Progenitor cell of endocrine pancreas (in vitro differentiated cells): ENCODE results near the gene DSCAML1. TPM values are rescaled to one million over a fixed set of nuclear protein-coding genes. Genes with fewer than 3 reads are reported as not detected.

ENCODE experiments used
- DNase-seq: peaks from one replicate; pipeline ENCODE4 v3.0.0; 2021; ENCODE audit warnings: low spot score; ENCODE audit not compliant: unreplicated experiment
- H3K27ac Mint-ChIP-seq: 2 replicates; pipeline ENCODE4 v1.8.0; 2021; ENCODE audit warnings: mild to moderate bottlenecking, moderate library complexity, mixed read lengths
- H3K27me3 Mint-ChIP-seq: 2 replicates; pipeline ENCODE4 v1.8.0; 2021; ENCODE audit warnings: mixed read lengths
- H3K36me3 Mint-ChIP-seq: 2 replicates; pipeline ENCODE4 v1.8.0; 2022; ENCODE audit warnings: mixed read lengths; ENCODE audit not compliant: insufficient read depth
- H3K4me1 Mint-ChIP-seq: 2 replicates; pipeline ENCODE4 v1.8.0; 2021; ENCODE audit warnings: low read depth, mixed read lengths
- H3K4me3 Mint-ChIP-seq: 2 replicates; pipeline ENCODE4 v1.8.0; 2021; ENCODE audit warnings: low read depth, mild to moderate bottlenecking, moderate library complexity, mixed read lengths
- H3K9me3 Mint-ChIP-seq: 2 replicates; pipeline ENCODE4 v1.8.0; 2021; ENCODE audit warnings: low read depth, mixed read lengths
- CTCF ChIP-seq: fragments of 200-600 bp; sonication (generic); IDR thresholded peaks from one replicate; pipeline ENCODE4 v1.5.0; 2021; ENCODE audit warnings: antibody characterized with exemption, mild to moderate bottlenecking; ENCODE audit not compliant: unreplicated experiment
- total RNA-seq: library from RNA; stranded (reverse); gene quantifications from 2 replicates; pipeline ENCODE4 v1.2.1, GENCODE V29; 2021

Gene DSCAML1
- total RNA-seq, 1 donor from 2014 or later, result 2.7 TPM

- Mint-ChIP-seq H3K9me3 (no peaks in the 10 kb centered on the region), H3K27ac (no peak overlapping the region), H3K36me3 (no peaks in the 10 kb centered on the region), H3K27me3 (peaks cover 26% of the 10 kb centered on the region), H3K4me3 (no peak overlapping the region), H3K4me1 (peaks cover 11% of the 10 kb centered on the region)
- DNase-seq, result no peak
- no peak for TF ChIP-seq CTCF
These were observed 35.0 kb downstream of the DSCAML1 start for GRCh38 chr11:117761993-117762392.

DNA sequence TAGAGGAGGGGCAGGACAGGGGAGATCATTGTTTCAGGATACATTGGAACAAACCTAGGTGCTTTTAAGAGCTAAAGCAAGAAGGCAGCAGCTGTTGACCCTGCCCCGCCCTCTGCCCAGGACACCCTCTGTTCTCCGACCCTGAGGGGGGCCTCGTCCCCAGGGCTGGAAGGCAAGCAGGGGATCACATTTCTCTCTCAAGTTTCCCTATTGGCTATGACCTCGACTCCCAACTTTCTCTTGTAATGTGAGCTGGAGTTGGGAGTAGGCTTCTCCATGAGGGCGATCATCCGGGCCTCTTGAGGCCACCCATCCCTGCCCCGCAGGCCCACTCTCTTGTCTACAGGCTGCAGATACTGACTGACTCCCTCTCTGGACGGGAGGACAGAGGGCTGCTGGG, 37.7 kb downstream of the DSCAML1 start:
- H3K27ac Mint-ChIP-seq, result no peak overlapping the region
- H3K36me3 Mint-ChIP-seq, result no peaks in the 10 kb centered on the region
- no peak overlapping the region for H3K4me3 Mint-ChIP-seq
- DNase-seq, result no peak
- peaks cover 8% of the 10 kb centered on the region for H3K4me1 Mint-ChIP-seq
- no peaks in the 10 kb centered on the region for H3K9me3 Mint-ChIP-seq
- TF ChIP-seq CTCF, result no peak
- H3K27me3 Mint-ChIP-seq, result peaks cover 40% of the 10 kb centered on the region

DNA sequence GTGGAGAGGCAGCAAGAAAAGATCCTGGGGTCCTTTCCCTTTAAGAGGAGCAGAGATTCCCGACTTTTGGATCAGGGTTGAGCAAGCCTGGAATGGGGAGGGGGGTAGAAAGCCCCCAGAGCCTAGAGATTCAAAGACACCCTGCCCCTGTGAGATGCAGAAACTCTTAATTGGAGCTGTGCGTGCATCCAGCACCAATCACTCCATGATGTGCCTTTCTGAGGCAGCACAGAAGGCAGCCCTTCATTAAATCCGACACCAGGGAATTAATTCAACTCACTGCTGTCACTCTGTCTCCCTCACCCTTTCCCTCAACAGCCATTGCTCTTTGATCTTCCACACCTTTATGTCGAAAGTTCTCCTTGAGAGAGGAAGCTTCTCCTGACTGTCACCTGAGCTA, 43.0 kb downstream of the DSCAML1 start:
- no peak for DNase-seq
- peaks cover 38% of the 10 kb centered on the region for H3K27me3 Mint-ChIP-seq
- no peak overlapping the region for H3K4me3 Mint-ChIP-seq
- peaks cover 20% of the 10 kb centered on the region for H3K4me1 Mint-ChIP-seq
- no peak for TF ChIP-seq CTCF
- no peak overlapping the region for H3K27ac Mint-ChIP-seq
- H3K9me3 Mint-ChIP-seq, result no peaks in the 10 kb centered on the region
- H3K36me3 Mint-ChIP-seq, result no peaks in the 10 kb centered on the region

DNA sequence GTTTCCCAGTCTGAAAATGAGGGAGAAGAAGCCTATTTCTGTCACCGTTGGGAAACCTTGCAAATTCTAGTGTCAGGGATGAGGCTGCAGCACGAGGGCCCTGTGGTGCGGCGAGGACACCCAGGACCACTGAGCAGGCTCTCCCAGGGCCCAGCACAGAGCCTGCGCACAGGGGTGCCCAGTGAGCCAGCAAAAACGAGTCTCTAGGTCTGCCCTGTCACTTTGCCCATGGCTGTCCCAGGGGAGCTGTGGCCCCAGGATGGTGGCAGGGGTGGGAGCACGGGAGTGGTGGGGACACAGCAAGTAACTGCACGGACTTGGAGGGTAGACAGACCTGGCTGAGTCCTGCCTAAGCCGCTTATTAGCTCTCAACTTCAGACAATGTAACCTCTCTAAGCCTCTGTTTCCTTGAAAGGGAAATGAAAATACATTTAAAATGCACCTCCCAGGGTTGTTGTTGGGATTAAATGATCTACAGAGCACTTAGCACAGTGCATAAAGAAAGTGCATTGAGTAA, 44.2 kb downstream of the DSCAML1 start:
- H3K27me3 Mint-ChIP-seq, result peaks cover 42% of the 10 kb centered on the region
- no peak overlapping the region for H3K4me3 Mint-ChIP-seq
- no peaks in the 10 kb centered on the region for H3K9me3 Mint-ChIP-seq
- no peak for DNase-seq
- no peak for TF ChIP-seq CTCF
- peaks cover 22% of the 10 kb centered on the region for H3K4me1 Mint-ChIP-seq
- H3K36me3 Mint-ChIP-seq, result no peaks in the 10 kb centered on the region
- no peak overlapping the region for H3K27ac Mint-ChIP-seq

GRCh38 chr11:117752071-117752470, 44.9 kb downstream of the DSCAML1 start:
- no peak for TF ChIP-seq CTCF
- no peak overlapping the region for H3K27ac Mint-ChIP-seq
- no peak for DNase-seq
- no peak overlapping the region for H3K4me3 Mint-ChIP-seq
- peaks cover 47% of the 10 kb centered on the region for H3K27me3 Mint-ChIP-seq
- H3K36me3 Mint-ChIP-seq, result no peaks in the 10 kb centered on the region
- no peaks in the 10 kb centered on the region for H3K9me3 Mint-ChIP-seq
- peaks cover 22% of the 10 kb centered on the region for H3K4me1 Mint-ChIP-seq
